Measurements from ENCODE around the gene SH3PXD2B. TPM values are rescaled to one million over a fixed set of nuclear protein-coding genes. Genes with fewer than 3 reads are reported as not detected.

The SH3PXD2B gene
- total RNA-seq, 1 donor, result 28.1 TPM

GRCh38 chr5:172283020-172283861, 171.1 kb downstream of the SH3PXD2B start, which contains the start of gene UBTD2:
TSS of gene UBTD2 (minus strand) at chr5:172283764. CDS start at chr5:172283665, 99 bp downstream.
- DNase-seq (ENCODE audit: low read depth), result peak; percentile 77
- TF ChIP-seq CTCF (IDR thresholded peaks at IDR 0.05; ENCODE audit: insufficient read depth, low read depth, low read length), result peak; percentile 48
- H3K4me3 ChIP-seq (ENCODE audit: low read depth, low read length), result peak within 1 kb of the TSS; percentile 89

- H3K4me3 ChIP-seq (ENCODE audit: low read depth, low read length), result peak overlapping the region; percentile 89
- DNase-seq (ENCODE audit: low read depth), result no peak
- TF ChIP-seq CTCF (IDR thresholded peaks at IDR 0.05; ENCODE audit: insufficient read depth, low read depth, low read length), result no peak
These were observed 171.9 kb downstream of the SH3PXD2B start for GRCh38 chr5:172282272-172283019.

- peak overlapping the region; percentile 89 for H3K4me3 ChIP-seq (ENCODE audit: low read depth, low read length)
- no peak for DNase-seq (ENCODE audit: low read depth)
- no peak for TF ChIP-seq CTCF (IDR thresholded peaks at IDR 0.05; ENCODE audit: insufficient read depth, low read depth, low read length)
These were observed 173.0 kb downstream of the SH3PXD2B start for GRCh38 chr5:172281346-172281745.

GRCh38 chr5:172280929-172281328, 173.4 kb downstream of the SH3PXD2B start:
- H3K4me3 ChIP-seq (ENCODE audit: low read depth, low read length), result peak overlapping the region; percentile 89
- TF ChIP-seq CTCF (IDR thresholded peaks at IDR 0.05; ENCODE audit: insufficient read depth, low read depth, low read length), result no peak
- peak; percentile 86 for DNase-seq (ENCODE audit: low read depth)

GRCh38 chr5:172280317-172280716, 174.0 kb downstream of the SH3PXD2B start:
- no peak for DNase-seq (ENCODE audit: low read depth)
- no peak for TF ChIP-seq CTCF (IDR thresholded peaks at IDR 0.05; ENCODE audit: insufficient read depth, low read depth, low read length)
- no peak overlapping the region for H3K4me3 ChIP-seq (ENCODE audit: low read depth, low read length)

GRCh38 chr5:172278356-172278755, 176.0 kb downstream of the SH3PXD2B start:
- no peak for TF ChIP-seq CTCF (IDR thresholded peaks at IDR 0.05; ENCODE audit: insufficient read depth, low read depth, low read length)

More at GRCh38 chr5:172278356-172278755, 176.0 kb downstream of the SH3PXD2B start:
- no peak for DNase-seq (ENCODE audit: low read depth)
- no peak overlapping the region for H3K4me3 ChIP-seq (ENCODE audit: low read depth, low read length)
